Small intestine (tissue), 7 donors: ENCODE results near the gene PCDHGA3. TPM values are rescaled to one million over a fixed set of nuclear protein-coding genes. Genes with fewer than 3 reads are reported as not detected.
A peak's percentile ranks its signal among the peaks of the same experiment; 100 is the strongest.
"Not testable (repeated sequence)": the region's sequence is repeated elsewhere in the genome, so short reads cannot be mapped to it uniquely, and the experiment has no call there.

Experiments
- DNase-seq, 2 donors: peaks; one replicate each; pipeline versions ENCODE4 v3.0.0 to v3.0.0-alpha.2; 2013
- FAIRE-seq: peaks from 2 replicates; lab custom pipeline; 2012; peaks lifted over from hg19 to GRCh38; lab: Jason Lieb, UNC
- H3K27ac ChIP-seq, 3 donors: one replicate each; pipeline ENCODE4 v1.5.1; 2013; ENCODE audit warnings: low read length in 2 of 3, mild to moderate bottlenecking in 2 of 3, control low read depth in 1 of 3, inconsistent platforms in 1 of 3, low read depth in 1 of 3, moderate library complexity in 1 of 3
- H3K27me3 ChIP-seq, 3 donors: one replicate each; pipeline ENCODE4 v1.6.1; 2013; ENCODE audit warnings: low read length in 3 of 3, inconsistent platforms in 1 of 3; ENCODE audit not compliant: control insufficient read depth in 3 of 3, insufficient read depth in 3 of 3
- H3K36me3 ChIP-seq, 3 donors: one replicate each; pipeline ENCODE4 v1.6.1; 2013; ENCODE audit warnings: low read length in 3 of 3, inconsistent platforms in 1 of 3, low read depth in 1 of 3, mild to moderate bottlenecking in 1 of 3, moderate library complexity in 1 of 3; ENCODE audit not compliant: control insufficient read depth in 3 of 3, insufficient read depth in 2 of 3
- H3K4me1 ChIP-seq, 3 donors: one replicate each; pipeline ENCODE4 v1.6.1; 2013; ENCODE audit warnings: low read length in 2 of 3, inconsistent platforms in 1 of 3, low read depth in 1 of 3, mild to moderate bottlenecking in 1 of 3, moderate library complexity in 1 of 3; ENCODE audit not compliant: control insufficient read depth in 3 of 3, insufficient read depth in 2 of 3
- H3K4me3 ChIP-seq, 3 donors: one replicate each; pipeline ENCODE4 v1.5.1; 2013; ENCODE audit warnings: low read length in 3 of 3, control low read depth in 1 of 3, inconsistent platforms in 1 of 3, low read depth in 1 of 3, mild to moderate bottlenecking in 1 of 3, moderate library complexity in 1 of 3
- H3K9me3 ChIP-seq, 2 donors: one replicate each; pipeline ENCODE4 v1.6.1; 2013; ENCODE audit warnings: low read depth in 1 of 2, low read length in 1 of 2; ENCODE audit not compliant: control insufficient read depth in 2 of 2, insufficient read depth in 1 of 2
- WGBS, 3 donors: extraction: QIAGEN DNeasy Blood & Tissue Kit; methylation state at CpG; one replicate each; pipeline ENCODE4 v1.1.7; 2013; 5-methylcytosine and 5-hydroxymethylcytosine counted together
- polyA plus RNA-seq, 4 donors: library from polyadenylated mRNA; stranded (reverse) in 3 of 4; unstranded in 1 of 4; fragments of 200-250 nt in 3 of 4; fragments of 120-200 nt in 1 of 4; gene quantifications; one replicate each; pipeline versions ENCODE4 v1.2.1 to v1.2.3, GENCODE V29; 2013
- donor health status: healthy with polysubstance abuse.
- donor health status: control.
- donor health status: control.
- donor health status: Bipolar disorder and iron deficiency.
- donor health status: healthy.

Gene PCDHGA3
- polyA plus RNA-seq, 4 donors: 0.24 to 0.49 TPM; not detected in 2

DNA sequence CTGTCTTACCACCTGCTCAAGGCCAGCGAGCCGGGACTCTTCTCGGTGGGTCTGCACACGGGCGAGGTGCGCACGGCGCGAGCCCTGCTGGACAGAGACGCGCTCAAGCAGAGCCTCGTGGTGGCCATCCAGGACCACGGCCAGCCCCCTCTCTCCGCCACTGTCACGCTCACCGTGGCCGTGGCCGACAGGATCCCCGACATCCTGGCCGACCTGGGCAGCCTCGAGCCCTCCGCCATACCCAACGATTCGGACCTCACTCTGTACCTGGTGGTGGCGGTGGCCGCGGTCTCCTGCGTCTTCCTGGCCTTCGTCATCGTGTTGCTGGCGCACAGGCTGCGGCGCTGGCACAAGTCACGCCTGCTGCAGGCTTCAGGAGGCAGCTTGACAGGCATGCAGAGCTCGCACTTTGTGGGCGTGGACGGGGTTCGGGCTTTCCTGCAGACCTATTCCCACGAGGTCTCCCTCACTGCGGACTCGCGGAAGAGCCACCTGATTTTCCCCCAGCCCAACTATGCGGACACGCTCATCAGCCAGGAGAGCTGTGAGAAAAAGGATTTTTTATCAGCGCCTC is 2.8 kb upstream of the PCDHGA3 start:
- peaks cover 2 to 46% of the 10 kb centered on the region in 2 donors for H3K9me3 ChIP-seq
- FAIRE-seq, H3K4me3 ChIP-seq, H3K36me3 ChIP-seq, H3K27ac ChIP-seq, H3K4me1 ChIP-seq, DNase-seq: not testable (repeated sequence)
- WGBS, 3 donors: 68 to 73% (median 71%) methylated on average over 32 to 45 of the region's 45 CpGs
- H3K27me3 ChIP-seq: peaks cover 0 to 15% (median 12%) of the 10 kb centered on the region in 3 donors

DNA sequence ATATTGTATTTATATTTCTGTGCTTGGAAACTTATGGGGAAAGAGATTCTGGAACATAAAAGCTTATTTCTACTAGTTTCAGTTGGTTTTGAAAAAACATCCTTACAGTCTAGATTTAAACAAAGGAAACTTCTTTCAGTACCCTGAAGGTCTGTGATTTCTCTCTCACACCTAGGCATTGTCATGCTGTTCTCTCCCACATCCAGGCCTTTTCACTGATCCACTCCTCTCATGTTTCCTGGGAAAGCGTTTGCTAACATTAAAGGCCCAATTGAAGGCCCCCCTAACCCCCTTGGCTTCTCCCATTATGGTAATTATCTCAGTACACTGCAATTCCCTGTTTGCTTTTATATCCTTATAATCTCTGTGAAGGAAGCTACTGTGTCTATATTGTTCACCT is 856 bp upstream of the PCDHGA3 start:
- Histone ChIP-seq H3K27me3 (peaks cover 0 to 15% (median 12%) of the 10 kb centered on the region in 3 donors), H3K9me3 (peaks cover 2 to 58% of the 10 kb centered on the region in 2 donors), H3K4me3 (no peak overlapping the region), H3K36me3 (no peaks in the 10 kb centered on the region), H3K27ac (no peak overlapping the region), H3K4me1 (no peaks in the 10 kb centered on the region)
- DNase-seq (no peak), FAIRE-seq (no peak)
- 4 to 25% (median 12%) methylated on average over 1 of the region's 1 CpG for WGBS, 3 donors

DNA sequence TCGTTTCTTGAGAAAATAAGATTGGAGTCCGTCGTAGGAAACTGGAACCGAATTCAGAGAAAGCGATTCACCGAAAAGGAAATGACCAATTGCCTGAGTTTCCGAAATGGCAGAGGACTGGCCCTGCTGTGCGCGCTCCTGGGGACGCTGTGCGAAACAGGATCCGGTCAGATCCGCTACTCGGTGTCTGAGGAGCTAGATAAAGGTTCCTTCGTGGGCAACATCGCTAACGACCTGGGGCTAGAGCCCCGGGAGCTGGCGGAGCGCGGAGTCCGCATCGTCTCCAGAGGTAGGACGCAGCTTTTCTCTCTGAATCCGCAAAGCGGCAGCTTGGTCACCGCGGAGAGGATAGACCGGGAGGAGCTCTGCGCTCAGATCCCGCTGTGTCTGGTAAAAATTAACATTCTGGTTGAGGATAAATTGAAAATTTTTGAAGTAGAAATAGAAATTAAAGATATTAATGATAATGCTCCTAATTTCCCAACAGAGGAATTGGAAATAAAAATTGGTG is 379 bp downstream of the PCDHGA3 start:
- Histone ChIP-seq H3K4me1 (no peaks in the 10 kb centered on the region), H3K36me3 (no peaks in the 10 kb centered on the region), H3K4me3 (no peak overlapping the region), H3K9me3 (peaks cover 2 to 55% of the 10 kb centered on the region in 2 donors), H3K27ac (no peak overlapping the region), H3K27me3 (peaks cover 0 to 10% (median 7%) of the 10 kb centered on the region in 3 donors)
- DNase-seq: no peak
- no peak for FAIRE-seq
- WGBS, 3 donors: 32 to 56% (median 52%) methylated on average over 31 of the region's 31 CpGs

DNA sequence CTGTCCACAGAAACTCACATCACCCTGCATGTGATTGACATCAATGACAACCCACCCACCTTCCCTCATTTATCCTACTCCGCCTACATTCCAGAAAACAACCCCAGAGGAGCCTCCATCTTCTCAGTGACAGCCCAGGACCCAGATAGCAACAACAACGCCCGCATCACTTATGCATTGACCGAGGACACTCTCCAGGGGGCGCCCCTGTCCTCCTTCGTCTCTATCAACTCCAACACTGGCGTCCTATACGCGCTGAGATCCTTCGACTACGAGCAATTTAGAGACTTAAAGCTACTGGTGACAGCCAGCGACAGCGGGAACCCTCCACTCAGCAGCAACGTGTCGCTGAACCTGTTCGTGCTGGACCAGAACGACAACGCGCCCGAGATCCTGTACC is 1.7 kb downstream of the PCDHGA3 start:
- peaks cover 0 to 51% of the 10 kb centered on the region in 2 donors for H3K9me3 ChIP-seq

DNA sequence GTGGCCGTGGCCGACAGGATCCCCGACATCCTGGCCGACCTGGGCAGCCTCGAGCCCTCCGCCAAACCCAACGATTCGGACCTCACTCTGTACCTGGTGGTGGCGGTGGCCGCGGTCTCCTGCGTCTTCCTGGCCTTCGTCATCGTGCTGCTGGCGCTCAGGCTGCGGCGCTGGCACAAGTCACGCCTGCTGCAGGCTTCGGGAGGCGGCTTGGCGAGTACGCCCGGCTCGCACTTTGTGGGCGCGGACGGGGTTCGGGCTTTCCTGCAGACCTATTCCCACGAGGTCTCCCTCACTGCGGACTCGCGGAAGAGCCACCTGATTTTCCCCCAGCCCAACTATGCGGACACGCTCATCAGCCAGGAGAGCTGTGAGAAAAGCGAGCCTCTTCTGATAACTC is 2.4 kb downstream of the PCDHGA3 start:
- peaks cover 0 to 18% (median 8%) of the 10 kb centered on the region in 3 donors for H3K27me3 ChIP-seq
- peaks cover 0 to 53% of the 10 kb centered on the region in 2 donors for H3K9me3 ChIP-seq
- H3K36me3 ChIP-seq, H3K27ac ChIP-seq, H3K4me1 ChIP-seq, DNase-seq, H3K4me3 ChIP-seq, FAIRE-seq: not testable (repeated sequence)
- WGBS, 3 donors: 50 to 63% (median 59%) methylated on average over 17 to 27 of the region's 35 CpGs

More for the DNA sequence above, 1.7 kb downstream of the PCDHGA3 start:
- no peak for FAIRE-seq
- H3K36me3 ChIP-seq: no peaks in the 10 kb centered on the region
- DNase-seq: no peak
- H3K4me1 ChIP-seq: no peaks in the 10 kb centered on the region
- H3K27me3 ChIP-seq: peaks cover 0 to 14% (median 3%) of the 10 kb centered on the region in 3 donors
- no peak overlapping the region for H3K4me3 ChIP-seq
- no peak overlapping the region for H3K27ac ChIP-seq
- WGBS, 3 donors: 40 to 55% (median 50%) methylated on average over 20 of the region's 20 CpGs

DNA sequence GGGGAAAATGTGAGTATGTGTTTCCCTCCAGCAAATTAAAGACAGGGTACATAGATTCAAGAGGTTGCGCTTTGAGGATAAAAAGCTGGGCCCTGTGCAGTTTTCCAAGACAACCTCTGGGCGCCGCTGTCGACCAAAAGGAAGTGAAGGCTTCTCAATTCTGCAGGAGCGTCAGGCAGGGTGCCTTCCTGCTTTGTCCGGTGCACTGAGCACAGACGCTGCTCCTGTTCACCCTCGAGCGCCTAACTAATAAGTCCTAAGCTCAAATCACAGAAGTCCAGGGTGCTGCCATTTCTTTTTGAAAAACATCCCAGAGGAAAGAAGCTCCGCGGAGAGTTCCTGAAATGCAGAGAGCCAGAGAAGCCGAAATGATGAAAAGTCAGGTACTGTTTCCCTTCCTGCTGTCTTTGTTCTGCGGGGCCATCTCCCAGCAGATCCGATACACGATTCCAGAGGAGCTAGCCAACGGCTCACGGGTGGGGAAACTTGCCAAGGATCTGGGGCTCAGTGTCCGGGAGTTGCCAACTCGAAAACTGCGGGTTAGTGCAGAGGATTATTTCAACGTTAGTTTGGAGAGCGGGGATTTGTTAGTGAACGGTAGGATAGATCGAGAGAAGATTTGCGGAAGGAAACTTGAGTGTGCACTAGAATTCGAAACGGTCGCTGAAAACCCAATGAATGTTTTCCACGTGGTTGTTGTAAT is 6.4 kb downstream of the PCDHGA3 start, which contains the start of gene PCDHGB1:
Gene PCDHGB1, plus strand, starts transcription at position 183 of the 703 bp plus-strand sequence. Its CDS starts 162 bp downstream, at position 345.
- DNase-seq: peak in 1 of 2 donors; percentile 15
- 28 to 37% (median 37%) methylated on average over 29 of the region's 29 CpGs for WGBS, 3 donors
- no peaks in the 10 kb centered on the region for H3K36me3 ChIP-seq
- H3K27ac ChIP-seq: no peak within 1 kb of the TSS
- no peaks in the 10 kb centered on the region for H3K4me1 ChIP-seq
- peaks cover 2 to 20% (median 13%) of the 10 kb centered on the region in 3 donors for H3K27me3 ChIP-seq
- no peak for FAIRE-seq
- no peak within 1 kb of the TSS for H3K4me3 ChIP-seq
- peaks cover 2 to 55% of the 10 kb centered on the region in 2 donors for H3K9me3 ChIP-seq

DNA sequence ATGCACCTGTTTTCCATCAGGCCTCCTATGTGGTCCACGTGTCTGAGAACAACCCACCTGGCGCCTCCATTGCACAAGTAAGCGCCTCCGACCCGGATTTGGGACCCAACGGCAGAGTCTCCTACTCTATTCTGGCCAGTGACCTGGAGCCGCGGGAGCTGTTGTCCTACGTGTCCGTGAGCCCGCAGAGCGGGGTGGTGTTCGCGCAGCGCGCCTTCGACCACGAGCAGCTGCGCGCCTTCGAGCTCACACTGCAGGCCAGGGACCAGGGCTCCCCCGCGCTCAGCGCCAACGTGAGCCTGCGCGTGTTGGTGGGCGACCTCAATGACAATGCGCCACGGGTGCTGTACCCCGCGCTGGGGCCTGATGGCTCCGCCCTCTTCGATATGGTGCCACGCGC is 8.0 kb downstream of the PCDHGA3 start:
- WGBS, 3 donors: 40 to 63% (median 58%) methylated on average over 28 to 35 of the region's 36 CpGs
- Histone ChIP-seq H3K27me3 (peaks cover 2 to 19% (median 10%) of the 10 kb centered on the region in 3 donors), H3K4me1 (no peaks in the 10 kb centered on the region), H3K4me3 (no peak overlapping the region), H3K9me3 (peaks cover 2 to 57% of the 10 kb centered on the region in 2 donors), H3K36me3 (no peaks in the 10 kb centered on the region), H3K27ac (no peak overlapping the region)
- DNase-seq: no peak
- FAIRE-seq: no peak

DNA sequence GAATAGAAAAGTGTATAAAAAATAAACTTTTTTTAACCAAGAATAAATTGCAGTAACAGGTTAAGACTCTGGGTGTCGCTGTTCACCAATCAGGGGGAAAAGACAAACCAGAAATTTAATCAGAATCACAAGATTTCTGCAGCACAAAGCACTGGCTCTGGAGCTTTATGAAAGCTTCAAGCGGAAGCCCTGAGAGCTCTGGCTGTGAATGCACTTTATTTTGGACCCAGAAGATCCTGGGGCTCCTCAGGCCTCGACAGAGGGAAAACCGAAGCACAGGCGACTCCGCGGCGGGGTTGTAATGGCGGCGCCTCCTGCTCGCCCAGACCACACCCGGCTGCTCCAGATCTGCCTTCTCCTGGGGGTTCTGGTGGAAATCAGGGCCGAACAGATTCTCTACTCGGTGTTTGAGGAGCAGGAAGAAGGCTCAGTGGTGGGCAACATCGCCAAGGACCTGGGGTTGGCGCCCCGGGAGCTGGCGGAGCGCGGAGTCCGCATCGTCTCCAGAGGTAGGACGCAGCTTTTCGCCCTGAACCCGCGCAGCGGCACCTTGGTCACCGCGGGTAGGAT is 11.4 kb downstream of the PCDHGA3 start, which contains the start of gene PCDHGA4:
Gene PCDHGA4, plus strand, starts transcription at position 122 of the 570 bp plus-strand sequence. Its CDS starts 87 bp downstream, at position 209.
- 21 to 49% (median 38%) methylated on average over 29 of the region's 29 CpGs for WGBS, 3 donors
- H3K9me3 ChIP-seq: peaks cover 2 to 58% of the 10 kb centered on the region in 2 donors
- H3K4me3 ChIP-seq: no peak within 1 kb of the TSS
- DNase-seq (no peak), FAIRE-seq (no peak)
- no peaks in the 10 kb centered on the region for H3K4me1 ChIP-seq
- no peaks in the 10 kb centered on the region for H3K36me3 ChIP-seq
- H3K27me3 ChIP-seq: peaks cover 2 to 20% (median 10%) of the 10 kb centered on the region in 3 donors
- H3K27ac ChIP-seq: no peak within 1 kb of the TSS
